ENCODE data around the gene PCOLCE2.

Gene PCOLCE2

DNA sequence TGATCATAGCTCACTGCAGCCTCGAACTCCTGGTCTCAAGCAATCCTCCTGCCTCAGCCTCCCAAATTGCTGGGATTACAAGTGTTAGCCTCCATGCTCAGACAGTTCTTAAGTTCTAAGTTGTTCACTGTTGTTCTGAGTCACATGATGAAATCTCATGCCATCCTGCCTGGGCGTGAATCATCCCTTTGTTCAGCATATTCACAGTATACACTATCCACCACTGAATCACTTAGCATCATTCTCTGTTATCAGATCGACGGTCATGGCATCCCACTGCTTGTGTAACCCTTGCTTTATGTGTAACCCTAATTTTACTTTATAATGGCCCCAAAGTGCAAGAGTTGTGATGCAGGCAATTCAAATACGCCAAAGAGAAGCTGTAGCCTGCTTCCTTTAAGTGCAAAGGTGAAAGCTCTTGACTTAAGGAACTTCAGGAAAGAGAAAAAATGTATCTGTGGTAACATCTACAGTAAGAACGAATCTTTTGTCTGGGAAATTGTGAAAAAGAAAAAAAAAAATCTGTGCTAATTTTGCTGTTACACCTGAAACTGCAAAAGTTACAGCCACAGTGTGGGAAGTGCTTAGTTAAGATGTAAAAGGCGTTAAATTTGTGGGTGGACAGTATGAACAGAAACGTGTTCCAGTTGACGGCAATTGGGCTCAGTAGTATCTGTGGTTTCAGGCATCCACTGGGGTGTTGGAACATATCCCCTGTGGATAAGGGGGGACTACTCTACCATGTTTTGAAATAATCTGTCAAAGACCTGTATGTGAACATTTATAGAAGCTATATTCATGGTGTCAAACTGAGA lies 80.6 kb downstream of the PCOLCE2 start:
- DNase-seq = peak; percentile 67

DNA sequence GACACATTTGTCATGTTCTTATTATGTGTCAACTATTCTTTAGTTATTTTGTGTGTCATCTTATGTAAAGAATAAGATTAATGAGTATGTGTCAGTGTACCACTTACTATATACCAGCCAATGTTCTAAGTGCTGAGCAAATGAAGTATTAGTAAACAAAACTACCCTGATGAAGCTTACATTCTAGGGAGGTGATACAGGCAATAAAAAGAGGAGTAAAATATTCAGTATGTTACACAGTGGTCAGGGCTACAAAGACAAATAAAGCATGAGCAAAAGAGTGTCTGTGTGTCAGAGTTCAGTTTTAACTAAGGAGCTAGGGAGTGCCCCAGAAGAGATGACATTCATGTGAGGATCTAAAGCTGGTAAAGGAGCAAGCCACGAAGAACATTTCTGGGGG lies 86.0 kb downstream of the PCOLCE2 start:
- no peak for DNase-seq

DNA sequence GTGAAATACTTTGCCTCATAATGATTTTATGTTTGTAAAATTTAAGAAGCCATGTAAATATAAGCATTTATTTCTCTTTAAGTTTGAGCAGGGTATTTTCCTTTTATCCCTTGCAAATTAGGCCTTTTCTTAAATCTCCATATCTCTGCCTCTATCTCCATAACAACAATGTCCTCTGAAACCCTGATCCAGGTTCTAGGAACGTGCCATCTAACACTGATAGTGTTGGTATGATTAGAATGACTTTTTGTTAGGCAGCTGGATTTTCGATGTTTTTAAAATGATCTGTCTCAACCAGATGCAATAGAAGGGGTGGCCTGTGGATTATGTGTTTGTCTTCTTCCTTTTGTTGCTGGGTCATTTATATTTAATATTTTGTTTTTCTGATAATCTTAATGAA lies 87.1 kb downstream of the PCOLCE2 start:
- no peak for DNase-seq

GRCh38 chr3:142796823-142797222 lies 92.1 kb downstream of the PCOLCE2 start:
- no peak for DNase-seq

DNA sequence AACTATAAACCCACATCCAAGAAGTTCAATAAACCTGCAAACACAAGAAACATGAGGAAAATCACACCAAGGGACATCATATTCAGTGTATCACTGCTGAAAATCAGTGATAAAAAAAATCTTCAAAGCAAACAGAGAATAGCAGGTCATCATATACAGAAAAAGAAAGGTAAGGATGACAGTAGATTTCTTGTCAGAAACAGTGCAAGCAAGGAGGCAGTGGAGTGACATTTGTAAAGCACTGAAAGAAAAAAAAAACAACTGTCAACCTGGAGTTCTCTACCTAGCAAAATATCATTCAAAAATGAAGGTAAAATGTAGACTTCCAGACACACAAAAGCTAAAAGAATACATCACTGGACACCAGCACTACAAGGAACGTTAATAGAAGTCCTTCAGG lies 93.6 kb downstream of the PCOLCE2 start:
- no peak for DNase-seq

DNA sequence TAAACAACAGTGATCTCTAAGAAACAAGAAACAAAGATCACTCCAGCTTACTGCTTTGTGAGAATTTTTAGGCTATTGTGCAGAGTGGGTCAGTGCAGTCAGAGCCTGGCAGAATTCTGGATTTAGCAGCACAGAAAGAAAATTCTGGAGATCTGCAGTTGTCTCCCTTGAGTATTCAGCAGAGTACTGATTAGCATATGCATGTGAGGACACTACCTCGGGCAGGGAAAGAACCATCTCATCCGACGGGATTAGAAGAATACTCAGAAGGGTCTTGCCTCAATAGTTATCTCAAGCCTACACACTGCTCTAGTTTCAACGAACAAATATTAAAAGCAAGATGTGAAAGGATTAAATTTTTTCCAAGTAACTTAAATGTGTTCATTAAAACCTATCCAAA lies 94.4 kb downstream of the PCOLCE2 start:
- DNase-seq = no peak

DNA sequence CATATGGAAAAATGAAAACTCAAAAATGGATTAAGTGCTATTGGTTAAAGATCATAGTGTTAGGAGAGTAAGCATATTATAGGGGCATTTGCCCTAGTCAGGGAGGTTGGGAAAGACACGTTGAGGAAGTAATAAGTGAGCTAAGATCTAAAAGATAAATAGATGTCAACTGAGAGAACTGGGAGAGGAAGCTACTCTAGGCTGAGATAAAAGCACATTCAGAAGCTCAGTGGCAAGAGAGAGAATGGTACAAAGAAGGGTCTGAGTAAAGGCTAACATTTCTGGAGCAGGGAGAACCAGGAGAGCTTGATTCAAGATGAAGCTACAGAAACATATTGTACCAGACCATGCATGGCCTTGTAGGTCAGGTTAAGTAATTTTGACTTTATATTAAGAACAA lies 101.2 kb downstream of the PCOLCE2 start:
- DNase-seq = no peak

GRCh38 chr3:142785996-142786395 lies 102.9 kb downstream of the PCOLCE2 start:
- no peak for DNase-seq

DNA sequence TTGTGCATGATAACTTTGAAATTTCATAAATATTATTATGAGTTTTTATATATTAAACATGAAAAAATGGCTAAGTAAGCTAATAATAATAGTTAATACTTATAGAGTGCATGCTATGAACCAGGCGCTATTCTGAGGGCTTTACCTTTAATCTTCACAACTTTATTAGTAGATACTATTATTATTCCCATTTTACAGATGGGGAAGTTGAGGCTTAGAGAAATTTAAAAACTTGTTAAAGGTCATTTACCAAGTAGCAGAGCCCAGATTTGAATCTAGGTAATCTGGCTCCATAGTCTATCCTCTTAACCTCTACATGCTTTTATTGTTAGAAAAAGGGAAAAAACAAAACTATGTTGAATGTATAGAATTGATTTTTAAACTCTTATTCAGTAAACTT lies 104.7 kb downstream of the PCOLCE2 start:
- no peak for DNase-seq

DNA sequence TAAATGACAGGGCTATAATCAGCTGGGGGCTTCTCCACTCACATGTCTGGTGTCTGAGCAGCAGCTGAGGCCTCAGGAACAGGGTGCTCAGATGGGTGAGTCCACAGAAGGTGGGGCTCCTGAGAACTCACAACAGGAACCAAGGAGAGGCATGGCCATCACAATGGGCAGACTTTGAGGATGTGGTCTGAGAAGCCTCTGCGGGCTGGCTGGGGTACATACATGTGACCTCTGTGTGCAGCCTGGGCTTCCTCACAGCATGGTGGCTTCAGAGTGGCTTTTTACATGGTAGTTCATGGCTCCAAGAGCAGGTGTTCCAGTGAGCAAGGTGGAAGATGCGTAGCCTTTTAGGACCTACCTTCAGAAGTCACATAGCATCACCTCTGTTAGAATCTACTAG lies 106.3 kb downstream of the PCOLCE2 start:
- no peak for DNase-seq

GRCh38 chr3:142779591-142779990 lies 109.3 kb downstream of the PCOLCE2 start:
- peak; percentile 7 for DNase-seq

GRCh38 chr3:142778541-142778940 lies 110.3 kb downstream of the PCOLCE2 start:
- no peak for DNase-seq

DNA sequence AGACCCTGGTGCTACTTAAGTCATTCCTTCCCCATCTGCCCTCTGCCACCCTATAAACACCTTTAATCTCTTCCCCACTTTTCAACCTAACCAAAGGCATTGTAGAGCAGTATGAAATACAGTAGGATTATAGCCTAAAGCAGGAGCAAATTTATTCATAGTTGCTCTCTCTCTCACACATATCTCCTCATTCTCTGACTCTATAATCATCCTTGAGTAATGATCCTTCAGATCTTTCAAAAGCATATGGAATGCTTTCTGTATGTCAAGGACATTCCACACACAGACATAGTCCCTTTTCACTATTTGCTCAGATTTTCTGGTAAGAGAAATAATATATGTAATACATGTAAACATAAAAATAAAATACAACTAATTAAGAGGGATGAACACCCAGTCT lies 111.0 kb downstream of the PCOLCE2 start:
- no peak for DNase-seq

GRCh38 chr3:142768338-142768737 lies 120.5 kb downstream of the PCOLCE2 start:
- DNase-seq = no peak
